Measurements from ENCODE around the gene SHCBP1L.

GRCh38 chr1:183002267-183002666 lies 49.3 kb upstream of the SHCBP1L start:
- TF ChIP-seq EZH2 (IDR thresholded peaks at IDR 0.05; ENCODE audit: low read length, missing control alignments) (no peak), CTCF (conservative IDR thresholded peaks at IDR 0.05 in 1 of 2, IDR thresholded peaks at IDR 0.05 in 1 of 2; ENCODE audit: low read depth in 1 of 2, low read length in 2 of 2) (no peak)

All from fibroblast of lung (primary cell).